Esophagus muscularis mucosa (tissue), 4 donors: ENCODE measurements around the gene GOLGA7B.

Source experiments
- EP300 ChIP-seq: sonication (generic); formaldehyde crosslinking; IDR thresholded peaks from one replicate; pipeline ENCODE4 v1.6.1; 2017; ENCODE audit warnings: antibody characterized with exemption
- POLR2A ChIP-seq: fragments of 450-650 bp; IDR thresholded peaks from one replicate; pipeline ENCODE4 v1.6.1; 2017; ENCODE audit warnings: antibody characterized with exemption, moderate library complexity, mild to moderate bottlenecking, low read depth
- POLR2AphosphoS5 ChIP-seq, 2 donors: sonication (generic); formaldehyde crosslinking; IDR thresholded peaks; one replicate each; pipeline ENCODE4 v1.6.1; 2017; ENCODE audit warnings: antibody characterized with exemption in 2 of 2
- TF ChIP-seq, protein P1 (sequence below), 3 experiments: fragments of 200-600 bp in 2 of 3; fragments of 450-650 bp in 1 of 3; sonication (generic) in 2 of 3; IDR thresholded peaks; one replicate each; pipeline ENCODE4 v1.5.1; 2017 to 2019; ENCODE audit warnings: antibody characterized with exemption in 3 of 3, mild to moderate bottlenecking in 2 of 3, moderate library complexity in 1 of 3

- TF ChIP-seq, protein P1, sequence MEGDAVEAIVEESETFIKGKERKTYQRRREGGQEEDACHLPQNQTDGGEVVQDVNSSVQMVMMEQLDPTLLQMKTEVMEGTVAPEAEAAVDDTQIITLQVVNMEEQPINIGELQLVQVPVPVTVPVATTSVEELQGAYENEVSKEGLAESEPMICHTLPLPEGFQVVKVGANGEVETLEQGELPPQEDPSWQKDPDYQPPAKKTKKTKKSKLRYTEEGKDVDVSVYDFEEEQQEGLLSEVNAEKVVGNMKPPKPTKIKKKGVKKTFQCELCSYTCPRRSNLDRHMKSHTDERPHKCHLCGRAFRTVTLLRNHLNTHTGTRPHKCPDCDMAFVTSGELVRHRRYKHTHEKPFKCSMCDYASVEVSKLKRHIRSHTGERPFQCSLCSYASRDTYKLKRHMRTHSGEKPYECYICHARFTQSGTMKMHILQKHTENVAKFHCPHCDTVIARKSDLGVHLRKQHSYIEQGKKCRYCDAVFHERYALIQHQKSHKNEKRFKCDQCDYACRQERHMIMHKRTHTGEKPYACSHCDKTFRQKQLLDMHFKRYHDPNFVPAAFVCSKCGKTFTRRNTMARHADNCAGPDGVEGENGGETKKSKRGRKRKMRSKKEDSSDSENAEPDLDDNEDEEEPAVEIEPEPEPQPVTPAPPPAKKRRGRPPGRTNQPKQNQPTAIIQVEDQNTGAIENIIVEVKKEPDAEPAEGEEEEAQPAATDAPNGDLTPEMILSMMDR (IDR thresholded peaks at IDR 0.05): no peak
- TF ChIP-seq POLR2A (no peak), EP300 (no peak), POLR2AphosphoS5 (IDR thresholded peaks at IDR 0.05) (no peak)
Measured at GRCh38 chr10:97831259-97831658, 18.4 kb upstream of the GOLGA7B start.
